GM12878 (cell line): ENCODE measurements around the gene SCAP. TPM values are rescaled to one million over a fixed set of nuclear protein-coding genes. Genes with fewer than 3 reads are reported as not detected.
A peak's percentile ranks its signal among the peaks of the same experiment; 100 is the strongest.

Experiments
- ATAC-seq: fragments of 200-7000 bp; cut with Tn5 transposase; 3 replicates; pipeline ENCODE4 v1.9.1; 2020; ENCODE audit warnings: mild to moderate bottlenecking, moderate library complexity
- BruUV-seq: library from RNA; stranded (reverse); fragments of 400-500 nt; replicated peaks from 2 replicates; lab custom pipeline; 2021; lab: Mats Ljungman, UMichigan
- CTCF ChIA-PET: fragments of 300-600 bp; sonication (Branson Sonifier 250); formaldehyde crosslinking; extraction: SDS; loops from one replicate; lab custom pipeline; 2021; ENCODE audit warnings: inconsistent platforms; lab: Yijun Ruan, JAX
- POLR2A ChIA-PET: fragments of 350-600 bp; formaldehyde crosslinking; extraction: SDS; loops from one replicate; lab custom pipeline; 2021; ENCODE audit warnings: inconsistent platforms; lab: Charles Lee
- RAD21 ChIA-PET: fragments of 300-600 bp; sonication (Branson Sonifier 250); formaldehyde crosslinking; loops from one replicate; lab custom pipeline; 2023; ENCODE audit warnings: antibody characterized with exemption; ENCODE audit not compliant: unreplicated experiment; lab: Charles Lee
- SMC1A ChIA-PET: fragments of 300-600 bp; sonication (Branson Sonifier 250); formaldehyde crosslinking; loops from one replicate; lab custom pipeline; 2023; ENCODE audit not compliant: unreplicated experiment, uncharacterized antibody; lab: Charles Lee
- DNase-seq: peaks from one replicate; pipeline ENCODE4 v3.0.0-alpha.2; 2011; ENCODE audit warnings: low read depth, low spot score
- FAIRE-seq: peaks from 3 replicates; lab custom pipeline; 2011; peaks lifted over from hg19 to GRCh38; lab: Jason Lieb, UNC
- H2AFZ ChIP-seq: 2 replicates; pipeline ENCODE4 v1.6.0; 2011; ENCODE audit warnings: low read depth, low read length, control low read depth; ENCODE audit not compliant: control insufficient read depth
- H3K27ac ChIP-seq: 2 replicates; pipeline ENCODE4 v1.5.1; 2011; ENCODE audit warnings: control low read depth; ENCODE audit not compliant: control insufficient read depth, insufficient read depth
- H3K27me3 ChIP-seq, 2 experiments: replicated peaks in 1 of 2; 2 replicates each; pipeline versions ENCODE4 v1.6.0 to v1.6.1; 2011; ENCODE audit warnings: low read length in 1 of 2; ENCODE audit not compliant: control insufficient read depth in 2 of 2, insufficient read depth in 2 of 2
- H3K36me3 ChIP-seq, 2 experiments: 2 replicates each; pipeline ENCODE4 v1.5.1; 2011; ENCODE audit warnings: low read length in 1 of 2; ENCODE audit not compliant: control insufficient read depth in 2 of 2, insufficient read depth in 2 of 2
- H3K4me1 ChIP-seq: 2 replicates; pipeline ENCODE4 v1.6.1; 2011; ENCODE audit warnings: mild to moderate bottlenecking, low read length, moderate library complexity, mixed read lengths; ENCODE audit not compliant: control insufficient read depth, insufficient read depth
- H3K4me2 ChIP-seq: 2 replicates; pipeline ENCODE4 v1.6.0; 2011; ENCODE audit warnings: control low read depth; ENCODE audit not compliant: control insufficient read depth, insufficient read depth
- H3K4me3 ChIP-seq: fragments of 200-600 bp; sonication (generic); 2 replicates; pipeline ENCODE4 v1.5.1; 2016
- H3K79me2 ChIP-seq: 2 replicates; pipeline ENCODE4 v1.6.0; 2011; ENCODE audit warnings: low read length; ENCODE audit not compliant: control insufficient read depth, insufficient read depth
- H3K9ac ChIP-seq: 2 replicates; pipeline ENCODE4 v1.8.0; 2011; ENCODE audit warnings: low read length, control low read depth, mixed read lengths; ENCODE audit not compliant: control insufficient read depth, insufficient read depth
- H3K9me3 ChIP-seq: replicated peaks from 3 replicates; pipeline ENCODE4 v1.5.1; 2011; ENCODE audit warnings: mild to moderate bottlenecking, low read length; ENCODE audit not compliant: control insufficient read depth, insufficient read depth
- H4K20me1 ChIP-seq: 2 replicates; pipeline ENCODE4 v1.6.0; 2011; ENCODE audit not compliant: control insufficient read depth, insufficient read depth
- MLLT1 ChIP-seq: fragments of 450-650 bp; IDR thresholded peaks from 2 replicates; pipeline ENCODE4 v1.6.1; 2016; ENCODE audit warnings: mild to moderate bottlenecking
- PRDM15 ChIP-seq: fragments of 450-650 bp; formaldehyde crosslinking; IDR thresholded peaks from 2 replicates; pipeline ENCODE4 v1.4.0; 2020; ENCODE audit warnings: mild to moderate bottlenecking, moderate library complexity
- WGBS: methylation state at CpG from one replicate; pipeline ENCODE4 v1.1.6; 2016; ENCODE audit warnings: low lambda C conversion rate; ENCODE audit not compliant: insufficient replicate concordance, insufficient coverage; ENCODE audit errors: missing lambda C conversion rate; 5-methylcytosine and 5-hydroxymethylcytosine counted together
- in situ Hi-C: fragments of 300-500 bp; cut with MboI; formaldehyde crosslinking; loops from 9 replicates; pipeline ENCODE4 v1.14.3; 2018; ENCODE audit warnings: mixed read lengths
- intact Hi-C: fragments of 100-400 bp; cut with micrococcal nuclease; formaldehyde crosslinking; loops from one replicate; pipeline ENCODE4 v1.14.2; 2022; ENCODE audit not compliant: unreplicated experiment
- polyA plus RNA-seq, 11 experiments: library from polyadenylated mRNA; depleted of rRNA in 4 of 11; unstranded in 6 of 11; stranded (reverse) in 5 of 11; fragments of >200 nt; fragmentation: Nextera tagmentation in 4 of 11; fragmentation: Illumina TruSeq in 1 of 11; extraction: Ambion mirVana in 4 of 11; extraction: Trizol in 1 of 11; gene quantifications; 1 replicate in 1 of 11; 2 replicates in 10 of 11; pipeline versions ENCODE4 v1.2.1 to v1.2.3, GENCODE V29; 2011 to 2016; ENCODE audit warnings: inconsistent platforms in 2 of 11, missing spikeins in 2 of 11, low read depth in 1 of 11
- total RNA-seq, 4 experiments: library from RNA; depleted of rRNA in 3 of 4; stranded (reverse); fragments of >200 nt in 3 of 4; fragmentation: Illumina TruSeq in 1 of 4; extraction: Trizol in 1 of 4; gene quantifications; 2 replicates each; pipeline versions ENCODE4 v1.2.1 to v1.2.3, GENCODE V29; 2013 to 2021

SCAP gene
- total and polyA plus RNA-seq, 10 of the 15 experiments (the other 5 are each of a cell fraction or from before 2014, with no cell fraction given) = 1.5 to 64.1 (median 27.9) TPM

DNA sequence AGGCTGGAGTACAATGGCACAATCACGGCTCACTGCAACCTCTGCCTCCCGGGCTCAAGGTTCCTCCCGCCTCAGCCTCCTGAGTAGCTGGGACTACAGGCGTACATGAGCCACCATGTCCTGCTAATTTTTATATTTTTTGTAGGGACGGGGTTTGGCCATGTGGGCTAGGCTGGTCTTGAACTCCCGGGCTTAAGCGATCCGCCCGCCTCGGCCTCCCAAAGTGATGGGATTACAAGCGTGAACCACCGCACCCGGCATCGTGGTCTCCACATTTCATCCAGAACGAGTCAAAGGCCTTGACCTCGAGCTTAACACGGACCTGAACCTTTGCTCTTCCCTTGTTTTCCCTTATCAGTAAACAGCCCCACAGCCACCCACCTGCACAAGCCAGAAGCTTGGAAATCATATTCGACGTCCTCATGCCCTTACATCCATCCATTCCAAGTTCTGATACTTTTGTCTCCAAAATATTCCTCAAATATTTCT, 96.3 kb downstream of the SCAP start:
- intact Hi-C loops = loop anchor here (10.0 kb wide), 1 partner anchor 95 kb away; the partner anchor contains the start of genes KIF9 and KLHL18
- ChIA-PET POLR2A (interaction anchor here (0.7 to 1.6 kb wide), 2 partner anchors 68 to 400 kb away, joined by 3 to 5 read pairs; partner anchors contain the start of gene NBEAL2), CTCF (interaction anchor here (1.1 kb wide), 1 partner anchor 470 kb away, joined by 3 read pairs; no protein-coding TSS in a partner anchor), SMC1A (interaction anchor here (0.6 to 1.3 kb wide), 2 partner anchors 14 to 17 kb away, joined by 3 to 5 read pairs; no protein-coding TSS in a partner anchor), RAD21 (interaction anchor here (0.6 to 1.1 kb wide), 2 partner anchors 26 to 33 kb away, joined by 4 read pairs; no protein-coding TSS in a partner anchor)
- Histone ChIP-seq H3K4me1 (peaks cover 18% of the 10 kb centered on the region), H3K27ac (peak overlapping the region; percentile 91; the same call in 1 of the 2 replicates), H2AFZ (no peak overlapping the region), H3K79me2 (peaks cover 40% of the 10 kb centered on the region), H3K36me3 (no peaks in the 10 kb centered on the region), H4K20me1 (no peaks in the 10 kb centered on the region), H3K4me3 (peak overlapping the region; percentile 74), H3K9ac (peak overlapping the region; percentile 93), H3K9me3 (no peaks in the 10 kb centered on the region), H3K27me3 (no peaks in the 10 kb centered on the region), H3K4me2 (peak overlapping the region; percentile 88)
- 90% methylated on average over 19 of the region's 19 CpGs for WGBS
- TF ChIP-seq MLLT1 (peak; percentile 69; the same call in 1 of the 2 replicates), PRDM15 (CRISPR knock-in tag) (no peak)
- ATAC-seq (no peak), DNase-seq (no peak), FAIRE-seq (no peak)
- BruUV-seq = no TSS peak
- in situ Hi-C loops = loop anchor here (10.0 kb wide), 1 partner anchor 665 kb away; the partner anchor contains the start of gene PRSS50
